ENCODE measurements around the gene NUP50. TPM values are rescaled to one million over a fixed set of nuclear protein-coding genes. Genes with fewer than 3 reads are reported as not detected.

The NUP50 gene
- total RNA-seq, 1 donor from 2014 or later, result 16.2 TPM

GRCh38 chr22:45155050-45155840 lies 8.5 kb upstream of the NUP50 start:
- ATAC-seq (no peak), DNase-seq (no peak)
- intact Hi-C loops (cut with micrococcal nuclease), result no loop called here

GRCh38 chr22:45157907-45158306 lies 5.8 kb upstream of the NUP50 start:
- DNase-seq (no peak), ATAC-seq (no peak)
- intact Hi-C loops (cut with micrococcal nuclease), result no loop called here

- no peak for DNase-seq
- intact Hi-C loops (cut with micrococcal nuclease), result no loop called here
- ATAC-seq, result no peak
Measured at GRCh38 chr22:45159652-45160462, 3.9 kb upstream of the NUP50 start.

- no peak for DNase-seq
- no peak for ATAC-seq
- intact Hi-C loops (cut with micrococcal nuclease), result no loop called here
Measured at GRCh38 chr22:45162531-45162930, 1.2 kb upstream of the NUP50 start.

GRCh38 chr22:45163099-45163450 lies 650 bp upstream of the NUP50 start:
- DNase-seq (no peak), ATAC-seq (peak; percentile 47)
- intact Hi-C loops (cut with micrococcal nuclease), result no loop called here

GRCh38 chr22:45164270-45165088 lies 754 bp downstream of the NUP50 start:
- ATAC-seq (peak; percentile 53), DNase-seq (peak; percentile 52)
- intact Hi-C loops (cut with micrococcal nuclease), result no loop called here

GRCh38 chr22:45166932-45167331 lies 3.2 kb downstream of the NUP50 start:
- intact Hi-C loops (cut with micrococcal nuclease), result no loop called here
- DNase-seq (no peak), ATAC-seq (no peak)

GRCh38 chr22:45169591-45170466 lies 6.1 kb downstream of the NUP50 start:
- DNase-seq (no peak), ATAC-seq (no peak)
- intact Hi-C loops (cut with micrococcal nuclease), result no loop called here

- ATAC-seq (no peak), DNase-seq (no peak)
- intact Hi-C loops (cut with micrococcal nuclease), result no loop called here
Measured at GRCh38 chr22:45171830-45172229, 8.1 kb downstream of the NUP50 start.

GRCh38 chr22:45172881-45173585 lies 9.3 kb downstream of the NUP50 start:
- intact Hi-C loops (cut with micrococcal nuclease), result no loop called here
- ATAC-seq (no peak), DNase-seq (no peak)

- no peak for DNase-seq
- no peak for ATAC-seq
- intact Hi-C loops (cut with micrococcal nuclease), result no loop called here
Measured at GRCh38 chr22:45179276-45180049, 15.7 kb downstream of the NUP50 start.

GRCh38 chr22:45180146-45180679 lies 16.5 kb downstream of the NUP50 start:
- ATAC-seq (no peak), DNase-seq (no peak)
- intact Hi-C loops (cut with micrococcal nuclease), result no loop called here

GRCh38 chr22:45181240-45181639 lies 17.5 kb downstream of the NUP50 start:
- DNase-seq (no peak), ATAC-seq (no peak)
- intact Hi-C loops (cut with micrococcal nuclease), result no loop called here

- no peak for DNase-seq
- intact Hi-C loops (cut with micrococcal nuclease), result no loop called here
Measured at GRCh38 chr22:45181766-45182165, 18.0 kb downstream of the NUP50 start.

GRCh38 chr22:45183974-45184373 lies 20.2 kb downstream of the NUP50 start:
- intact Hi-C loops (cut with micrococcal nuclease), result no loop called here
- ATAC-seq (no peak), DNase-seq (no peak)

More at GRCh38 chr22:45181766-45182165, 18.0 kb downstream of the NUP50 start:
- no peak for ATAC-seq

GRCh38 chr22:45185718-45186514 lies 22.2 kb downstream of the NUP50 start:
- ATAC-seq, result no peak
- DNase-seq, result no peak
- intact Hi-C loops (cut with micrococcal nuclease), result no loop called here
